Upper lobe of left lung (tissue), 6 donors: ENCODE data around the gene ENGASE. TPM values are rescaled to one million over a fixed set of nuclear protein-coding genes. Genes with fewer than 3 reads are reported as not detected.

ENCODE experiments used
- ATAC-seq, 2 donors: fragments of 200-7000 bp; cut with Tn5 transposase; one replicate each; pipeline ENCODE4 v1.9.1; 2022; ENCODE audit warnings: mild to moderate bottlenecking in 2 of 2, moderate library complexity in 2 of 2; ENCODE audit not compliant: low FRiP score in 2 of 2
- DNase-seq, 2 donors: peaks; one replicate each; pipeline ENCODE4 v3.0.0-alpha.2; 2019 to 2020
- H3K27ac ChIP-seq, 4 donors: fragments of 200-600 bp; sonication (generic); one replicate each; pipeline ENCODE4 v1.5.1; 2016 to 2019
- H3K27me3 ChIP-seq, 4 donors: fragments of 200-600 bp; sonication (generic); one replicate each; pipeline ENCODE4 v1.5.1; 2017 to 2019
- H3K36me3 ChIP-seq, 4 donors: fragments of 200-600 bp; sonication (generic); one replicate each; pipeline ENCODE4 v1.5.1; 2016 to 2019
- H3K4me1 ChIP-seq, 4 donors: fragments of 200-600 bp; sonication (generic); one replicate each; pipeline ENCODE4 v1.5.1; 2018 to 2019
- H3K4me3 ChIP-seq, 4 donors: fragments of 200-600 bp; sonication (generic); one replicate each; pipeline ENCODE4 v1.5.1; 2017 to 2019; ENCODE audit warnings: mild to moderate bottlenecking in 2 of 4, moderate library complexity in 1 of 4
- H3K9me3 ChIP-seq, 4 donors: fragments of 200-600 bp; sonication (generic); one replicate each; pipeline ENCODE4 v1.5.1; 2018 to 2019
- CTCF ChIP-seq, 6 experiments: fragments of 450-650 bp in 4 of 6; fragments of 200-600 bp in 2 of 6; sonication (generic) in 2 of 6; IDR thresholded peaks; one replicate each; pipeline ENCODE4 v1.5.1; 2016 to 2019; ENCODE audit warnings: antibody characterized with exemption in 6 of 6
- EP300 ChIP-seq, 4 donors: sonication (generic); formaldehyde crosslinking; IDR thresholded peaks; one replicate each; pipeline ENCODE4 v1.5.1; 2017; ENCODE audit warnings: antibody characterized with exemption in 4 of 4, control low read depth in 2 of 4
- POLR2A ChIP-seq, 4 donors: fragments of 450-650 bp; IDR thresholded peaks; one replicate each; pipeline ENCODE4 v1.5.1; 2016 to 2017; ENCODE audit warnings: antibody characterized with exemption in 4 of 4, mild to moderate bottlenecking in 2 of 4
- POLR2AphosphoS5 ChIP-seq, 2 donors: sonication (generic); formaldehyde crosslinking; IDR thresholded peaks; one replicate each; pipeline ENCODE4 v1.5.1; 2017; ENCODE audit warnings: antibody characterized with exemption in 2 of 2
- WGBS, 2 donors: methylation state at CpG; one replicate each; pipeline ENCODE4 v1.1.5; 2017 to 2018; 5-methylcytosine and 5-hydroxymethylcytosine counted together
- total RNA-seq, 6 donors: library from RNA; depleted of rRNA in 4 of 6; stranded (reverse); fragments of >200 nt in 4 of 6; gene quantifications; one replicate each; pipeline versions ENCODE4 v1.1.0 to v1.2.1, GENCODE V29; 2016 to 2021
- donor health status: DM: no; HTN: no; CAD: no; lungs with moderate emphysema.
- donor health status: DM: no; HTN: yes; CAD: no; lungs with severe emphysema.

The ENGASE gene
- 100 to 1,000 TPM in 2 of 6 donors, 10 to 100 TPM in 4; 17.2 to 320 (median 55.9) TPM for total RNA-seq

GRCh38 chr17:79074649-79075445 is at the start of gene ENGASE:
Gene ENGASE, plus strand, starts transcription at chr17:79074824. Its CDS starts 121 bp downstream, at chr17:79074945.
- peaks cover 10 to 21% (median 17%) of the 10 kb centered on the region in 4 donors for H3K4me1 ChIP-seq
- H3K9me3 ChIP-seq, result no peaks in the 10 kb centered on the region
- ATAC-seq (peak; percentile 97 to 98), DNase-seq (peak; percentile 98 to 100)
- no peaks in the 10 kb centered on the region for H3K27me3 ChIP-seq
- peak within 1 kb of the TSS; percentile 86 to 94 (median 92) for H3K4me3 ChIP-seq
- peaks cover 8 to 26% (median 22%) of the 10 kb centered on the region in 4 donors for H3K36me3 ChIP-seq
- WGBS, 2 donors, result 0 to 1% methylated on average over 10 to 67 of the region's 106 CpGs
- TF ChIP-seq CTCF (IDR thresholded peaks at IDR 0.05) (peak in 1 of 6 experiments; percentile 18), EP300 (IDR thresholded peaks at IDR 0.05) (no peak), POLR2AphosphoS5 (IDR thresholded peaks at IDR 0.05) (peak; percentile 45 to 71), POLR2A (IDR thresholded peaks at IDR 0.05) (peak in 2 of 4 donors; percentile 68 to 88)
- peak within 1 kb of the TSS; percentile 81 to 92 (median 88) for H3K27ac ChIP-seq

GRCh38 chr17:79024901-79025737 is 49.5 kb upstream of the ENGASE start:
- peak overlapping the region; percentile 52 to 78 (median 67) for H3K4me3 ChIP-seq
- ATAC-seq, result no peak
- H3K9me3 ChIP-seq, result no peaks in the 10 kb centered on the region
- TF ChIP-seq POLR2A (IDR thresholded peaks at IDR 0.05) (no peak), POLR2AphosphoS5 (IDR thresholded peaks at IDR 0.05) (peak in 1 of 2 donors; percentile 24), EP300 (IDR thresholded peaks at IDR 0.05) (peak in 1 of 4 donors; percentile 30), CTCF (IDR thresholded peaks at IDR 0.05) (no peak)
- H3K27ac ChIP-seq, result peak overlapping the region; percentile 53 to 81 (median 74)
- H3K36me3 ChIP-seq, result no peaks in the 10 kb centered on the region
- peaks cover 73 to 83% (median 78%) of the 10 kb centered on the region in 4 donors for H3K4me1 ChIP-seq
- DNase-seq, result peak in 1 of 2 donors; percentile 37
- peaks cover 0 to 5% (median 0%) of the 10 kb centered on the region in 4 donors for H3K27me3 ChIP-seq
- WGBS, 2 donors, result 63 to 73% methylated on average over 17 to 18 of the region's 31 CpGs

GRCh38 chr17:79026376-79027273 is 48.0 kb upstream of the ENGASE start:
- ATAC-seq, result peak in 1 of 2 donors; percentile 28
- Histone ChIP-seq H3K9me3 (no peaks in the 10 kb centered on the region), H3K27me3 (peaks cover 0 to 5% (median 0%) of the 10 kb centered on the region in 4 donors), H3K4me3 (peak overlapping the region in 1 of 4 donors; percentile 78), H3K36me3 (no peaks in the 10 kb centered on the region), H3K27ac (peak overlapping the region; percentile 51 to 69 (median 64)), H3K4me1 (peaks cover 63 to 68% (median 67%) of the 10 kb centered on the region in 4 donors)
- TF ChIP-seq POLR2A (IDR thresholded peaks at IDR 0.05), result no peak
- peak; percentile 68 to 77 for TF ChIP-seq POLR2AphosphoS5 (IDR thresholded peaks at IDR 0.05)
- peak in 3 of 4 donors; percentile 30 to 71 (median 70) for TF ChIP-seq EP300 (IDR thresholded peaks at IDR 0.05)
- 50 to 73% methylated on average over 15 to 16 of the region's 16 CpGs for WGBS, 2 donors
- DNase-seq, result peak in 1 of 2 donors; percentile 35

- peak in 1 of 2 donors; percentile 22 for DNase-seq
- peak overlapping the region; percentile 51 to 69 (median 64) for H3K27ac ChIP-seq
- WGBS, 2 donors, result 50 to 51% methylated on average over 9 to 10 of the region's 10 CpGs
- H3K9me3 ChIP-seq, result no peaks in the 10 kb centered on the region
- H3K36me3 ChIP-seq, result no peaks in the 10 kb centered on the region
- peaks cover 56 to 61% (median 59%) of the 10 kb centered on the region in 4 donors for H3K4me1 ChIP-seq
- peak overlapping the region in 2 of 4 donors; percentile 16 to 78 for H3K4me3 ChIP-seq
- TF ChIP-seq POLR2A (IDR thresholded peaks at IDR 0.05) (no peak), EP300 (IDR thresholded peaks at IDR 0.05) (peak in 1 of 4 donors; percentile 11), CTCF (IDR thresholded peaks at IDR 0.05) (no peak), POLR2AphosphoS5 (IDR thresholded peaks at IDR 0.05) (no peak)
- ATAC-seq, result no peak
- peaks cover 0 to 5% (median 0%) of the 10 kb centered on the region in 4 donors for H3K27me3 ChIP-seq
Measured at GRCh38 chr17:79027274-79027924, 47.2 kb upstream of the ENGASE start.
